HG03066 (cell line): ENCODE measurements around the gene HDHD2.
A peak's percentile ranks its signal among the peaks of the same experiment; 100 is the strongest.

Source experiments
- ATAC-seq: cut with Tn5 transposase; IDR thresholded peaks from one replicate; pipeline ENCODE4 v1.9.1; 2021; ENCODE audit warnings: low read depth; ENCODE audit not compliant: unreplicated experiment

HDHD2 gene

GRCh38 chr18:47149457-47150028 lies 757 bp downstream of the HDHD2 start:
- no peak for ATAC-seq

GRCh38 chr18:47146206-47146605 lies 4.1 kb downstream of the HDHD2 start:
- no peak for ATAC-seq

GRCh38 chr18:47143899-47144485 lies 6.3 kb downstream of the HDHD2 start:
- no peak for ATAC-seq

GRCh38 chr18:47143153-47143552 lies 7.1 kb downstream of the HDHD2 start:
- no peak for ATAC-seq

GRCh38 chr18:47141289-47141688 lies 9.0 kb downstream of the HDHD2 start:
- no peak for ATAC-seq

- no peak for ATAC-seq
These were observed 29.2 kb downstream of the HDHD2 start for GRCh38 chr18:47121146-47121545.

GRCh38 chr18:47120428-47120827 lies 29.9 kb downstream of the HDHD2 start:
- ATAC-seq = peak; percentile 63

- ATAC-seq = no peak
These were observed 31.3 kb downstream of the HDHD2 start for GRCh38 chr18:47118981-47119380.

- no peak for ATAC-seq
These were observed 35.1 kb downstream of the HDHD2 start for GRCh38 chr18:47115205-47115604.

- no peak for ATAC-seq
These were observed 36.3 kb downstream of the HDHD2 start for GRCh38 chr18:47113796-47114540.

GRCh38 chr18:47110492-47111274 lies 39.6 kb downstream of the HDHD2 start:
- ATAC-seq = no peak

GRCh38 chr18:47109720-47110119 lies 40.6 kb downstream of the HDHD2 start:
- no peak for ATAC-seq

- no peak for ATAC-seq
These were observed 41.3 kb downstream of the HDHD2 start for GRCh38 chr18:47108998-47109405.

GRCh38 chr18:47108373-47108772 lies 41.9 kb downstream of the HDHD2 start:
- no peak for ATAC-seq

GRCh38 chr18:47100212-47100831 lies 50.0 kb downstream of the HDHD2 start:
- no peak for ATAC-seq

GRCh38 chr18:47095810-47096209 lies 54.5 kb downstream of the HDHD2 start:
- no peak for ATAC-seq

- ATAC-seq = no peak
These were observed 62.6 kb downstream of the HDHD2 start for GRCh38 chr18:47087676-47088075.

GRCh38 chr18:47081578-47081977 lies 68.7 kb downstream of the HDHD2 start:
- no peak for ATAC-seq

- no peak for ATAC-seq
These were observed 69.4 kb downstream of the HDHD2 start for GRCh38 chr18:47080872-47081271.

GRCh38 chr18:47077111-47077510 lies 73.2 kb downstream of the HDHD2 start:
- ATAC-seq = no peak
